ENCODE data around the gene MSH2. TPM values are rescaled to one million over a fixed set of nuclear protein-coding genes. Genes with fewer than 3 reads are reported as not detected.

MSH2 gene
- 31.9 to 46.3 TPM (median 39.3 TPM) in 5 replicates for total RNA-seq (2022; extraction: Qiagen RNA extraction; ENCODE audit: low read depth)

DNA sequence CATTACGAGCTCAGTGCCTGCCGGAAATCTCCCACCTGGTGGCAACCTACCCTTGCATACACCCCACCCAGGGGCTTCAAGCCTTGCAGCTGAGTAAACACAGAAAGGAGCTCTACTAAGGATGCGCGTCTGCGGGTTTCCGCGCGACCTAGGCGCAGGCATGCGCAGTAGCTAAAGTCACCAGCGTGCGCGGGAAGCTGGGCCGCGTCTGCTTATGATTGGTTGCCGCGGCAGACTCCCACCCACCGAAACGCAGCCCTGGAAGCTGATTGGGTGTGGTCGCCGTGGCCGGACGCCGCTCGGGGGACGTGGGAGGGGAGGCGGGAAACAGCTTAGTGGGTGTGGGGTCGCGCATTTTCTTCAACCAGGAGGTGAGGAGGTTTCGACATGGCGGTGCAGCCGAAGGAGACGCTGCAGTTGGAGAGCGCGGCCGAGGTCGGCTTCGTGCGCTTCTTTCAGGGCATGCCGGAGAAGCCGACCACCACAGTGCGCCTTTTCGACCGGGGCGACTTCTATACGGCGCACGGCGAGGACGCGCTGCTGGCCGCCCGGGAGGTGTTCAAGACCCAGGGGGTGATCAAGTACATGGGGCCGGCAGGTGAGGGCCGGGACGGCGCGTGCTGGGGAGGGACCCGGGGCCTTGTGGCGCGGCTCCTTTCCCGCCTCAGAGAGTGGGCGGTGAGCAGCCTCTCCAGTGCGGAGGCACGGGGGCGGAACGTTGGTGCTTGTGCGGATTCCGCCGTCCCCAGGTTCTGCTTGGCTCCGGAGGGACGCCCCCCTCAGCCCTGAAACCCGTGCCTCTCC lies at the start of gene MSH2:
Gene MSH2, plus strand, starts transcription at position 352 of the 804 bp plus-strand sequence. Its CDS starts 36 bp downstream, at position 388.

Other genes starting within 250 kb of the MSH2 start
- gene STPG4, start 247.8 kb upstream of the MSH2 start, total RNA-seq (2022; extraction: Qiagen RNA extraction; ENCODE audit: low read depth), result not detected in 5 replicates
- gene CALM2, start 226.6 kb upstream of the MSH2 start, total RNA-seq (2022; extraction: Qiagen RNA extraction; ENCODE audit: low read depth), result 938 to 1,400 TPM (median 1,018 TPM) in 5 replicates
- gene EPCAM, start 33.8 kb upstream of the MSH2 start, total RNA-seq (2022; extraction: Qiagen RNA extraction; ENCODE audit: low read depth), result 4.5 to 5.1 TPM (median 4.8 TPM) in 5 replicates
- gene KCNK12, start 167.8 kb downstream of the MSH2 start, total RNA-seq (2022; extraction: Qiagen RNA extraction; ENCODE audit: low read depth), result 0.06 TPM in 1 of 5 replicates, not detected in the others